Measurements from ENCODE around the gene AOPEP. TPM values are rescaled to one million over a fixed set of nuclear protein-coding genes. Genes with fewer than 3 reads are reported as not detected.
A peak's percentile ranks its signal among the peaks of the same experiment; 100 is the strongest.

Gene AOPEP
- total and polyA plus RNA-seq, 2 of the 13 experiments (the other 11 are each of a cell fraction or from before 2014, with no cell fraction given), result 22.2 to 41.6 TPM

DNA sequence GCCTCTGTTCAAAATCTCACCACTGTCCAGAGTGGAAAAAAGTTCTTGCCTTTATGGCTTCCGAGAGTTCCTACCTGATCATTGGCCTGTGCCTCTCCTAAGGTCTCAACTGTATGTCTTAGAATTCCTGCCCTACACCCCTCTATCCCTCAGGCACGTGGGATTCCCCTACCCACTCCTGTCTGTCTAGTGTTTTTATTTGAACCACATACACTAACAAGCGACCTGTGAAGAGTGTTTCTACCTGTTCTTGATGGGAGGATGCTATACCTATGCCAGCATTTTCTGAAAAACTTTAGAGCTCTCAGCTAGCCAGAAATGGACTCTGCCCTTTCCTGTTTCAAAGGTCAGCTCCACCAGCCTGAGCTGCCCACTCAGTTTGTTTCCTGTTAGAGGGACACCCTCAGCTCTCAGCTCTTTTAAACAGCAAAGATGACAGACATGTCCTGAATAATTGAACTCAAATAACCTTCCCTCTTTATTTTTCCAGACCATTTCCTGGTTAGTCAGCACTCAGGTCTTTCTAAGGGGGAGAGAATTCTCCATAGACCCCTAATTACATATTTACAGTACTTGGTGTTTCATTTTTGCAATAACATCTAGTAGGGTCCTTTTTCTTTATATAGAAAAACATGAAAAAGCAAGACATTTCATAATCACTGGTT is 214.8 kb downstream of the AOPEP start (continued):
- TF ChIP-seq, protein P1, sequence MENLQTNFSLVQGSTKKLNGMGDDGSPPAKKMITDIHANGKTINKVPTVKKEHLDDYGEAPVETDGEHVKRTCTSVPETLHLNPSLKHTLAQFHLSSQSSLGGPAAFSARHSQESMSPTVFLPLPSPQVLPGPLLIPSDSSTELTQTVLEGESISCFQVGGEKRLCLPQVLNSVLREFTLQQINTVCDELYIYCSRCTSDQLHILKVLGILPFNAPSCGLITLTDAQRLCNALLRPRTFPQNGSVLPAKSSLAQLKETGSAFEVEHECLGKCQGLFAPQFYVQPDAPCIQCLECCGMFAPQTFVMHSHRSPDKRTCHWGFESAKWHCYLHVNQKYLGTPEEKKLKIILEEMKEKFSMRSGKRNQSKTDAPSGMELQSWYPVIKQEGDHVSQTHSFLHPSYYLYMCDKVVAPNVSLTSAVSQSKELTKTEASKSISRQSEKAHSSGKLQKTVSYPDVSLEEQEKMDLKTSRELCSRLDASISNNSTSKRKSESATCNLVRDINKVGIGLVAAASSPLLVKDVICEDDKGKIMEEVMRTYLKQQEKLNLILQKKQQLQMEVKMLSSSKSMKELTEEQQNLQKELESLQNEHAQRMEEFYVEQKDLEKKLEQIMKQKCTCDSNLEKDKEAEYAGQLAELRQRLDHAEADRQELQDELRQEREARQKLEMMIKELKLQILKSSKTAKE (CRISPR knock-in tag; IDR thresholded peaks at IDR 0.05; ENCODE audit: borderline replicate concordance), result peak; percentile 55; the same call in 1 of the 2 replicates
- TF ChIP-seq ZNF556 (CRISPR knock-in tag; IDR thresholded peaks at IDR 0.05; ENCODE audit: borderline replicate concordance) (0 out of 2 replicates have a peak, but pooled peaks have one; percentile 40), DPF2 (CRISPR knock-in tag; IDR thresholded peaks at IDR 0.05; ENCODE audit: borderline replicate concordance, low read depth) (peak; percentile 85; the same call in 1 of the 2 replicates), HNF4G (IDR thresholded peaks at IDR 0.05; ENCODE audit: borderline replicate concordance, low read depth, low read length) (peak; percentile 95), HNF4G (CRISPR knock-in tag; IDR thresholded peaks at IDR 0.05; ENCODE audit: borderline replicate concordance, low read depth) (peak; percentile 99), FOXK1 (CRISPR knock-in tag; IDR thresholded peaks at IDR 0.05; ENCODE audit: borderline replicate concordance, low read depth) (peak; percentile 39; the same call in 1 of the 2 replicates), NPAS2 (CRISPR knock-in tag; IDR thresholded peaks at IDR 0.05; ENCODE audit: borderline replicate concordance) (no peak), PHF20 (CRISPR knock-in tag; IDR thresholded peaks at IDR 0.05) (no peak), ZNF703 (CRISPR knock-in tag; IDR thresholded peaks at IDR 0.05; ENCODE audit: borderline replicate concordance) (no peak), ZNF775 (CRISPR knock-in tag; IDR thresholded peaks at IDR 0.05; ENCODE audit: borderline replicate concordance) (no peak), ZNF367 (CRISPR knock-in tag; IDR thresholded peaks at IDR 0.05; ENCODE audit: borderline replicate concordance) (no peak), RBM22 (optimal IDR thresholded peaks at IDR 0.05; ENCODE audit: low read length) (no peak), ZNF207 (IDR thresholded peaks at IDR 0.05; ENCODE audit: borderline replicate concordance) (no peak)
- TF ChIP-seq, protein P2, sequence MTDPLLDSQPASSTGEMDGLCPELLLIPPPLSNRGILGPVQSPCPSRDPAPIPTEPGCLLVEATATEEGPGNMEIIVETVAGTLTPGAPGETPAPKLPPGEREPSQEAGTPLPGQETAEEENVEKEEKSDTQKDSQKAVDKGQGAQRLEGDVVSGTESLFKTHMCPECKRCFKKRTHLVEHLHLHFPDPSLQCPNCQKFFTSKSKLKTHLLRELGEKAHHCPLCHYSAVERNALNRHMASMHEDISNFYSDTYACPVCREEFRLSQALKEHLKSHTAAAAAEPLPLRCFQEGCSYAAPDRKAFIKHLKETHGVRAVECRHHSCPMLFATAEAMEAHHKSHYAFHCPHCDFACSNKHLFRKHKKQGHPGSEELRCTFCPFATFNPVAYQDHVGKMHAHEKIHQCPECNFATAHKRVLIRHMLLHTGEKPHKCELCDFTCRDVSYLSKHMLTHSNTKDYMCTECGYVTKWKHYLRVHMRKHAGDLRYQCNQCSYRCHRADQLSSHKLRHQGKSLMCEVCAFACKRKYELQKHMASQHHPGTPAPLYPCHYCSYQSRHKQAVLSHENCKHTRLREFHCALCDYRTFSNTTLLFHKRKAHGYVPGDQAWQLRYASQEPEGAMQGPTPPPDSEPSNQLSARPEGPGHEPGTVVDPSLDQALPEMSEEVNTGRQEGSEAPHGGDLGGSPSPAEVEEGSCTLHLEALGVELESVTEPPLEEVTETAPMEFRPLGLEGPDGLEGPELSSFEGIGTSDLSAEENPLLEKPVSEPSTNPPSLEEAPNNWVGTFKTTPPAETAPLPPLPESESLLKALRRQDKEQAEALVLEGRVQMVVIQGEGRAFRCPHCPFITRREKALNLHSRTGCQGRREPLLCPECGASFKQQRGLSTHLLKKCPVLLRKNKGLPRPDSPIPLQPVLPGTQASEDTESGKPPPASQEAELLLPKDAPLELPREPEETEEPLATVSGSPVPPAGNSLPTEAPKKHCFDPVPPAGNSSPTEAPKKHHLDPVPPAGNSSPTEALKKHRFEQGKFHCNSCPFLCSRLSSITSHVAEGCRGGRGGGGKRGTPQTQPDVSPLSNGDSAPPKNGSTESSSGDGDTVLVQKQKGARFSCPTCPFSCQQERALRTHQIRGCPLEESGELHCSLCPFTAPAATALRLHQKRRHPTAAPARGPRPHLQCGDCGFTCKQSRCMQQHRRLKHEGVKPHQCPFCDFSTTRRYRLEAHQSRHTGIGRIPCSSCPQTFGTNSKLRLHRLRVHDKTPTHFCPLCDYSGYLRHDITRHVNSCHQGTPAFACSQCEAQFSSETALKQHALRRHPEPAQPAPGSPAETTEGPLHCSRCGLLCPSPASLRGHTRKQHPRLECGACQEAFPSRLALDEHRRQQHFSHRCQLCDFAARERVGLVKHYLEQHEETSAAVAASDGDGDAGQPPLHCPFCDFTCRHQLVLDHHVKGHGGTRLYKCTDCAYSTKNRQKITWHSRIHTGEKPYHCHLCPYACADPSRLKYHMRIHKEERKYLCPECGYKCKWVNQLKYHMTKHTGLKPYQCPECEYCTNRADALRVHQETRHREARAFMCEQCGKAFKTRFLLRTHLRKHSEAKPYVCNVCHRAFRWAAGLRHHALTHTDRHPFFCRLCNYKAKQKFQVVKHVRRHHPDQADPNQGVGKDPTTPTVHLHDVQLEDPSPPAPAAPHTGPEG (CRISPR knock-in tag; IDR thresholded peaks at IDR 0.05), result no peak
